Activated CD4-positive, alpha-beta T cell treated with anti-CD3 and anti-CD28 coated beads for 4 hours (primary cell): ENCODE results near the gene SRRM5.
"Not testable (repeated sequence)": the region's sequence is repeated elsewhere in the genome, so short reads cannot be mapped to it uniquely, and the experiment has no call there.

Experiments used
- DNase-seq, 2 donors: peaks; one replicate each; pipeline ENCODE4 v3.0.0-alpha.2; 2020

SRRM5 gene

GRCh38 chr19:43619262-43620060 lies 7.6 kb downstream of the SRRM5 start, which contains the start of gene ZNF428:
Gene ZNF428 (minus strand): TSS chr19:43619629. CDS start chr19:43614304, 5,325 bp downstream.
- peak; percentile 79 to 89 for DNase-seq

- DNase-seq = peak in 1 of 2 donors; percentile 83
Observed at GRCh38 chr19:43620061-43621001, 8.4 kb downstream of the SRRM5 start.

GRCh38 chr19:43622070-43622469 lies 10.2 kb downstream of the SRRM5 start:
- no peak for DNase-seq

GRCh38 chr19:43622956-43623355 lies 11.1 kb downstream of the SRRM5 start:
- no peak for DNase-seq

- DNase-seq = no peak
Observed at GRCh38 chr19:43623889-43624670, 12.2 kb downstream of the SRRM5 start.

- DNase-seq = peak; percentile 86 to 87
Observed at GRCh38 chr19:43624933-43625332, 13.0 kb downstream of the SRRM5 start.

GRCh38 chr19:43625918-43626579 lies 14.2 kb downstream of the SRRM5 start:
- DNase-seq = no peak

GRCh38 chr19:43626838-43627237 lies 14.9 kb downstream of the SRRM5 start:
- DNase-seq = no peak

- DNase-seq = no peak
Observed at GRCh38 chr19:43628646-43629326, 16.9 kb downstream of the SRRM5 start.

GRCh38 chr19:43631491-43631890 lies 19.6 kb downstream of the SRRM5 start:
- no peak for DNase-seq

GRCh38 chr19:43633520-43633919 lies 21.6 kb downstream of the SRRM5 start:
- no peak for DNase-seq

GRCh38 chr19:43634068-43634467 lies 22.2 kb downstream of the SRRM5 start:
- DNase-seq = no peak

GRCh38 chr19:43634506-43634871 lies 22.6 kb downstream of the SRRM5 start:
- no peak for DNase-seq

- no peak for DNase-seq
Observed at GRCh38 chr19:43634872-43635560, 23.1 kb downstream of the SRRM5 start.

GRCh38 chr19:43635561-43635940 lies 23.7 kb downstream of the SRRM5 start:
- DNase-seq = not testable (repeated sequence)

- DNase-seq = no peak
Observed at GRCh38 chr19:43636121-43636683, 24.3 kb downstream of the SRRM5 start.

- DNase-seq = no peak
Observed at GRCh38 chr19:43638214-43638994, 26.5 kb downstream of the SRRM5 start.

- no peak for DNase-seq
Observed at GRCh38 chr19:43638995-43639518, 27.2 kb downstream of the SRRM5 start.
